ENCODE data around the gene ZNF500.

ZNF500 gene

DNA sequence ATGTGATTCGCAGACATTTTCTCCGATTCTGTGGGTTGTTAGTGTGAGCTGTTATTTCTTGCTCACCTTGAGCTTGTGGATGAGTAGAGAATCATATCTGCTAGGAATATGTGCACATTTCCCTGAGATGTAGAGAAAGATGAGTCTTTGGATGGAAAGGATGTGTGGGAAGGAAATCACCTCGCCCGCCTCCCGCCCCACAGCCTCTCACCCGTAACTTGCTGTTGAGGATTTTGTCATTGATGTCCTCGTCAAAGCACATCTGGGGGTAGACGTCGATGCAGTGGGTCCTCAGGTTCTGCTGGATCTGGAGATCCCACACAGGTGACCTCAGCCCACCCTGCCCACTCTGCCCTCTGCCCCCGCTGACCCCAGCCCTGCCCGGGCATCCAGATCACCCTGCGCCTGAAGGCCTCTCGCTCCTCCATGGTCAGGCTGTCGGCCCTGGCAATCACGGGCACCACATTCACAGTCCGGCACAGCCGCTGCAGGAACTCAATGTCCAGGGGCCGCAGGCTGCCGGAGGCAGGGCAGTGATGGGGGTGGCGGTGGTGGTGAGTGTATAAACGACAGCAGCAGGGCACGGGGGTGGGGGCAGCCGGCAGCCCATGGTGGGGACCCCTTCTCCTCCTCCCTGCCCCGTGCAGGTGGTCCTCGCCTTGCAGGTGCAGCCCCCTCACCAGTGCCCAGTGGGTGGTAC is 16.4 kb upstream of the ZNF500 start:
- in situ Hi-C loops (cut with MboI; ENCODE audit: low pct_unique_long_range_greater_than_20kb, low sequenced_read_pairs, unreplicated experiment): no loop called here
- no peak for DNase-seq (ENCODE audit: low spot score)
- TF ChIP-seq CTCF (IDR thresholded peaks at IDR 0.05; ENCODE audit: extremely low read depth, insufficient read depth, missing control alignments): no peak

- in situ Hi-C loops (cut with MboI; ENCODE audit: low pct_unique_long_range_greater_than_20kb, low sequenced_read_pairs, unreplicated experiment): no loop called here
- DNase-seq (ENCODE audit: low spot score): no peak
- no peak for TF ChIP-seq CTCF (IDR thresholded peaks at IDR 0.05; ENCODE audit: extremely low read depth, insufficient read depth, missing control alignments)
These were observed 13.3 kb upstream of the ZNF500 start for GRCh38 chr16:4780235-4780634.

DNA sequence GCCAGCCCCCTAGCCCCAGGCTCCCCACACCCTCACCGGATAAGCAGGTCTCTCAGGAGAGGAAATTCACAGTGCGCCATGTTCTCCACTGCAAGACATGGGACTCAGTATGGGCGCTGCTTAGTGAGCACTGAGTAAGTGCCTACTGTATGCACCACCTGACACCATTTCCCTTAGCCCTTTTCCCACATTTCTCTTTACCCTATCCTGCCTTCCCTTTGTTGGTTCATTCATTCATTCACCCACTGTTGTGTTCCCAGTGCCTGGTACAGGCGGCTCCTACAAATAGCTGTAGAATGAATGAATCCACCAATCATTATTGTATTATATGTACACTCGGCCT is 11.1 kb upstream of the ZNF500 start:
- no peak for TF ChIP-seq CTCF (IDR thresholded peaks at IDR 0.05; ENCODE audit: extremely low read depth, insufficient read depth, missing control alignments)
- DNase-seq (ENCODE audit: low spot score): no peak
- in situ Hi-C loops (cut with MboI; ENCODE audit: low pct_unique_long_range_greater_than_20kb, low sequenced_read_pairs, unreplicated experiment): no loop called here

DNA sequence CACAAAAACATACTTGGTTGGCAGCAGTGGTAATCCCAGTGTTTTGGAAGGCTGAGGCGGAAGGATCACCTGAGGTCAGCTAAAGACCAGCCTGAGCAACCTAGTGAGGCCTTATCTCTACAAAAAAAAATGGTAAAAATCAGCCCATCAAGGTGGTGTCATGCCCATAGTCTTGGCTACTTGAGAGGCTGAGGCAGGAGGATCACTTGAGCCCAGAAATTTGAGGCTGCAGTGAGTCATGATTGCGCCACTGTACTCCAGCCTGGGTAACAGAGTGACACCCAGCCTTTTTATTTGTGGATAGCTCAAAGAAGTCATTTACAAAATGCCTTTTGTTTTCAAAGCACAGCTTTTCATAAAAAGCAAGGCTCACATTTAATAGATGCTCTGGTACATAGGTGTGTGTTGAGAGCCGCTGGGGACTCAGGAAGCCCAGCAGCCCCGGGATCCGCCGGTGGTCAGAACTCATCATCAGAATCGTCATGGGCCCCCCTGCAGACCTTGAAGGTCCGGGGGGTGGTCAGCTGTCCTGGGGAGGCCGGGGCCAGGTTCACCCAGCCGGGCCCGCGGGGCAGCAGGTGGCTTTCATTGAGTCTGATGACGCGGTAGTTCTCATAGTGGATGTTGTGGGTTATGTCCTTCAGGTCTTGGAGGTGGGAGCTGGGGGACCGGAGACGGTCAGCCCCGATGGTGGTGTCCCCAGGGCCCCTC is 10.5 kb upstream of the ZNF500 start:
- no peak for DNase-seq (ENCODE audit: low spot score)
- in situ Hi-C loops (cut with MboI; ENCODE audit: low pct_unique_long_range_greater_than_20kb, low sequenced_read_pairs, unreplicated experiment): no loop called here
- no peak for TF ChIP-seq CTCF (IDR thresholded peaks at IDR 0.05; ENCODE audit: extremely low read depth, insufficient read depth, missing control alignments)

DNA sequence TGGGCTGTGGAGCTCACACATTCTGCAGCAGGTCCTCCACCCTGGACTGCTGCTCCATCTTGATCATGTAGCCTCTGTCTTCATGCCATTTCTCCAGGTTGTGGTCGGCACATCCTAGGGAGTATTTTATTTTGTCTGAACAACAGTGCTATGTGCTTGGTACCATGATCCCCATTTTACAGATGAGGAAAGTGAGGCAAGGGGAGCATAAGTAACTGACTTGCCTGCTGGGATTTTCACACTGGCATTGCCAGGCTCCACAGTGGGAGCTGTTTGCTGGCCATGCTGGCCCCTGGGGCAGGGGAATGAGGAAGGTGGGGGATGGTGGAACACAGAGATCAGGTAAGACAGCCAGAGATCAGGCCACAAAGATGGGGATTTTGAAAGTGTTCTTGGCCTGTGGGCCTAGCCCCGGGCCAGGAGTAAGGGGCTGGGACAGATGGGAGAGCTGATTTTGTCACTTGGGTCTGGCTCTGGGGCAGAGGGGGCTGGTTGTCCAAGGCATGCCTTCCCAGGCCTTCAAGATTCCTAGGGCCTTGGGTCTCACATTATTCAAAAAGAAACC is 9.3 kb upstream of the ZNF500 start:
- DNase-seq (ENCODE audit: low spot score): no peak
- in situ Hi-C loops (cut with MboI; ENCODE audit: low pct_unique_long_range_greater_than_20kb, low sequenced_read_pairs, unreplicated experiment): no loop called here
- no peak for TF ChIP-seq CTCF (IDR thresholded peaks at IDR 0.05; ENCODE audit: extremely low read depth, insufficient read depth, missing control alignments)

DNA sequence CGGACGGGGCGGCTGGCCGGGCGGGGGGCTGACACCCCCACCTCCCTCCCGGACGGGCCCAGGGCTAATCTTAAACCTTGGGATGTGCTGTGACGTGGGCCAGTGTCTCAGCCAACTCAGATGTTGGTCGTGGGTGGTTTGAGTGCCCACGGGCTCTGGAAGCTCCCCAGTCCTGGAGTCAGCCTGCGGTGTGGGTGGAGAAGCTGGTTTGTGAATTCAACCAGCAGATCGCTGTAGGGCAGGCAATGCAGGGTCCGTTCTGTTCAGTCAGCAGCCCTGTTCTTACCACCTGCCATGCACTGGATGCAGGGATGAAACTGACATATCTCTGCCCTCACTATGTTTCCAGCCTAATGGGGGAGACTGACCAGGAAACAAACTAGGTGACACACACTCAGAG is 8.0 kb upstream of the ZNF500 start:
- in situ Hi-C loops (cut with MboI; ENCODE audit: low pct_unique_long_range_greater_than_20kb, low sequenced_read_pairs, unreplicated experiment): no loop called here
- DNase-seq (ENCODE audit: low spot score): no peak

More for the DNA sequence above, 8.0 kb upstream of the ZNF500 start:
- no peak for TF ChIP-seq CTCF (IDR thresholded peaks at IDR 0.05; ENCODE audit: extremely low read depth, insufficient read depth, missing control alignments)

Measured in GM13977 (cell line).